ENCODE measurements around the gene CYRIA.
A peak's percentile ranks its signal among the peaks of the same experiment; 100 is the strongest.

Gene CYRIA

GRCh38 chr2:16633621-16634430 is 31.8 kb downstream of the CYRIA start:
- no peak overlapping the region for H3K4me3 ChIP-seq (ENCODE audit: low read length)
- TF ChIP-seq CTCF (IDR thresholded peaks at IDR 0.05; ENCODE audit: insufficient read depth, low read depth, low read length, missing control alignments), result no peak
- peak; percentile 75 for DNase-seq (ENCODE audit: low read depth)

GRCh38 chr2:16632598-16632997 is 33.0 kb downstream of the CYRIA start:
- no peak overlapping the region for H3K4me3 ChIP-seq (ENCODE audit: low read length)
- no peak for DNase-seq (ENCODE audit: low read depth)
- TF ChIP-seq CTCF (IDR thresholded peaks at IDR 0.05; ENCODE audit: insufficient read depth, low read depth, low read length, missing control alignments), result no peak

- no peak for TF ChIP-seq CTCF (IDR thresholded peaks at IDR 0.05; ENCODE audit: insufficient read depth, low read depth, low read length, missing control alignments)
- no peak overlapping the region for H3K4me3 ChIP-seq (ENCODE audit: low read length)
- no peak for DNase-seq (ENCODE audit: low read depth)
Observed at GRCh38 chr2:16630463-16630862, 35.2 kb downstream of the CYRIA start.

- H3K4me3 ChIP-seq (ENCODE audit: low read length), result no peak overlapping the region
- no peak for TF ChIP-seq CTCF (IDR thresholded peaks at IDR 0.05; ENCODE audit: insufficient read depth, low read depth, low read length, missing control alignments)
- no peak for DNase-seq (ENCODE audit: low read depth)
Observed at GRCh38 chr2:16629770-16630169, 35.9 kb downstream of the CYRIA start.

GRCh38 chr2:16629044-16629443 is 36.6 kb downstream of the CYRIA start:
- TF ChIP-seq CTCF (IDR thresholded peaks at IDR 0.05; ENCODE audit: insufficient read depth, low read depth, low read length, missing control alignments), result no peak
- H3K4me3 ChIP-seq (ENCODE audit: low read length), result no peak overlapping the region
- DNase-seq (ENCODE audit: low read depth), result no peak

GRCh38 chr2:16628314-16628713 is 37.3 kb downstream of the CYRIA start:
- no peak overlapping the region for H3K4me3 ChIP-seq (ENCODE audit: low read length)
- no peak for DNase-seq (ENCODE audit: low read depth)
- TF ChIP-seq CTCF (IDR thresholded peaks at IDR 0.05; ENCODE audit: insufficient read depth, low read depth, low read length, missing control alignments), result no peak
